Upper lobe of right lung (tissue), 1 donor: ENCODE measurements around the gene C13orf42. TPM values are rescaled to one million over a fixed set of nuclear protein-coding genes. Genes with fewer than 3 reads are reported as not detected.

ENCODE experiments used
- ATAC-seq: fragments of 200-7000 bp; cut with Tn5 transposase; one replicate; pipeline ENCODE4 v1.9.1; 2020; ENCODE audit warnings: mild to moderate bottlenecking, moderate library complexity
- DNase-seq: peaks from one replicate; pipeline ENCODE4 v3.0.0-alpha.2; 2020
- H3K27ac ChIP-seq: fragments of 200-600 bp; one replicate; pipeline ENCODE4 v1.8.0; 2022
- H3K27me3 ChIP-seq: fragments of 200-600 bp; one replicate; pipeline ENCODE4 v1.8.0; 2022; ENCODE audit warnings: mild to moderate bottlenecking
- H3K36me3 ChIP-seq: fragments of 200-600 bp; one replicate; pipeline ENCODE4 v1.8.0; 2022
- H3K4me1 ChIP-seq: fragments of 200-600 bp; one replicate; pipeline ENCODE4 v1.8.0; 2022
- H3K4me3 ChIP-seq: fragments of 200-600 bp; one replicate; pipeline ENCODE4 v1.8.0; 2022; ENCODE audit warnings: mild to moderate bottlenecking
- H3K9me3 ChIP-seq: fragments of 200-600 bp; one replicate; pipeline ENCODE4 v1.8.0; 2022
- CTCF ChIP-seq: fragments of 200-600 bp; IDR thresholded peaks from one replicate; pipeline ENCODE4 v1.8.0; 2022; ENCODE audit warnings: antibody characterized with exemption
- intact Hi-C: fragments of 100-400 bp; cut with DNase I; formaldehyde crosslinking; loops from one replicate; pipeline ENCODE4 v1.11.0; 2022
- total RNA-seq: library from RNA; stranded (reverse); fragmentation: NEBNext Ultra II Directional; extraction: Animal tissue kit (Norgen Biotek cat#: 25700); gene quantifications from one replicate; pipeline ENCODE4 v1.2.1, GENCODE V29; 2021
- donor health status: DM: no; HTN: yes; CAD: no; lungs with severe emphysema.

Gene C13orf42
- total RNA-seq, 1 donor from 2014 or later: not detected

DNA sequence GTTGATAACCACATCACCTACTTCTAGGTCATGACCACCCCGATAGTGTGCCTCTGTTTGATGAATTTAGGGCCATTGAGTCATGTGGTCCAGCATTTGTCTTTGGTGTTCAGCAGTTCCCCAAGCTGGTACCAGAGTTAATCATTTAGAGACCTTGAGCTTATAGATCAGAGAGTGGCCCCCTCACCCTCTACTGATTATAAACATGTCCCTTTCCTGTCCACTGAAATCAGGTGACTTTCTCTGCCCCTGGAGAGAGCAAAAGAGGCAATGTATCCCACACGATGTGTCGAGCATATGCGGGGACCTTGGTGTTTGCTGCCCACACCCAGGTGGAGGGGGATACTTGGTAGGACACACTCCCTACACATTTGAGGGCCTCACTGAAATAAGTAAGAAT, 46.3 kb downstream of the C13orf42 start:
- Histone ChIP-seq H3K27ac (no peak overlapping the region), H3K36me3 (no peaks in the 10 kb centered on the region), H3K4me1 (peaks cover 3% of the 10 kb centered on the region), H3K4me3 (no peak overlapping the region), H3K27me3 (no peaks in the 10 kb centered on the region), H3K9me3 (no peaks in the 10 kb centered on the region)
- intact Hi-C loops: no loop called here
- no peak for TF ChIP-seq CTCF
- ATAC-seq (no peak), DNase-seq (no peak)

- H3K4me1 ChIP-seq: peaks cover 3% of the 10 kb centered on the region
- no peak overlapping the region for H3K27ac ChIP-seq
- no peaks in the 10 kb centered on the region for H3K27me3 ChIP-seq
- no peak overlapping the region for H3K4me3 ChIP-seq
- DNase-seq: no peak
- ATAC-seq: no peak
- intact Hi-C loops: no loop called here
- H3K9me3 ChIP-seq: no peaks in the 10 kb centered on the region
- no peak for TF ChIP-seq CTCF
- no peaks in the 10 kb centered on the region for H3K36me3 ChIP-seq
Observed at GRCh38 chr13:51063909-51064308, 47.2 kb downstream of the C13orf42 start.

- no peak for TF ChIP-seq CTCF
- no peak for DNase-seq
- Histone ChIP-seq H3K36me3 (no peaks in the 10 kb centered on the region), H3K27ac (no peak overlapping the region), H3K4me1 (no peaks in the 10 kb centered on the region), H3K9me3 (no peaks in the 10 kb centered on the region), H3K27me3 (no peaks in the 10 kb centered on the region), H3K4me3 (no peak overlapping the region)
- intact Hi-C loops: no loop called here
- no peak for ATAC-seq
Observed at GRCh38 chr13:51058461-51059167, 52.5 kb downstream of the C13orf42 start.

DNA sequence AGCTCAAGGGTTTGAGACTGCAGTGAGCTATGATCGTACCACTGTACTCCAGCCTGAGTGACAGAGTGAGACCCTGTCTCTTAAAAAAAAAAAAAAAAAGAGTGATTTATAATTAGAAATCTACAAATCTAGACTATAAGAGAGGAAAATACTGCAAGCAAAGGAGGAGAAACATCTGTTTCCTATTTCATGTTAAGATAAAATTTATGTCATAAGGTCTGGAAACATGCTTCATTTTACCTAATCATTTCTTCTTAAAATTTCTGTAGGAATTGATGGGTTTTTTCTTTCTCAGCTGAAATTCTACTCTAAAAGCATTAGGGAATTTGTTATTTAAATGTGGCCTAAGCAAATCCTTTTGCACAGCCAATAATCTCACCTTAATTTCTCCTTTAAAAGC, 53.2 kb downstream of the C13orf42 start:
- Histone ChIP-seq H3K36me3 (no peaks in the 10 kb centered on the region), H3K27me3 (no peaks in the 10 kb centered on the region), H3K9me3 (no peaks in the 10 kb centered on the region), H3K27ac (no peak overlapping the region), H3K4me3 (no peak overlapping the region), H3K4me1 (no peaks in the 10 kb centered on the region)
- DNase-seq (no peak), ATAC-seq (no peak)
- intact Hi-C loops: no loop called here
- TF ChIP-seq CTCF: no peak

DNA sequence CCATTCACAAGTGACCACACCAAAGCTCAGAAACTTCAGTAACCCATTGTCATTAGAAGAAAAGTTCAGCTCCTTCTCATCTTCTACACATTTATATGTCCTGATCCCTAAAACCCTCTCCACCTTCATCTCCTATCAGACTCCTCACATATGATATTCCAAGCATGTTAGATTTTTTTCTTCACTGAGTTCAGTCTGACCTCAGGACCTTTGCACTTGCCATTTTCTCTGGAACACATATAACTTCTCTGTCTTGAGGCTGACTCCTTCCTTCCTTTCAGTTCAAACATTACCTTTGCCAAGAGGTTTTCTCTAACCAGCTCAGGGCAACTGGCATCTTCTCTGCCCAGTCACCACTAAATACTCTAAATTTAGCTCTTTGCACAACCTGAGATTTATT, 54.1 kb downstream of the C13orf42 start:
- H3K4me3 ChIP-seq: no peak overlapping the region
- no peak overlapping the region for H3K27ac ChIP-seq
- no peak for TF ChIP-seq CTCF
- no peaks in the 10 kb centered on the region for H3K9me3 ChIP-seq
- DNase-seq: no peak
- H3K27me3 ChIP-seq: no peaks in the 10 kb centered on the region
- H3K4me1 ChIP-seq: no peaks in the 10 kb centered on the region
- intact Hi-C loops: no loop called here
- no peak for ATAC-seq
- H3K36me3 ChIP-seq: no peaks in the 10 kb centered on the region

DNA sequence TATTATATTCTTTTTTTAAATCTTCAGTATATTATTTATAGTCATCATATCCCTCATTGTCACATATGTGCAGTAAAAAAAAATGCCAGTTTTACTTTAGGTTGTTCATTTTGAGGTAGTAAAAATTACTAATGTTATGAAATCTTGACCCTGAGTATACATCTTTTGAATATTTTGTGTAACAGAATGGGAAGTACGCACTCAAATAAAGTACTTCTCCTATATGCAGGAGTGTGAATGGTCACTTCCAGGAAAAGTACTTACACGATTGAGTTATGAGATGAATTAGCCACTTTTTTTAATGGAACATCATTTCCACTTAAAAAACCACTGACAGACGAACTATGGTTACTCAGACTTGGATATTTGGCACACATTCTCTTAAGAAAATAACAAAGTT, 58.5 kb downstream of the C13orf42 start:
- ATAC-seq: no peak
- Histone ChIP-seq H3K27ac (no peak overlapping the region), H3K9me3 (no peaks in the 10 kb centered on the region), H3K4me1 (no peaks in the 10 kb centered on the region), H3K27me3 (no peaks in the 10 kb centered on the region), H3K4me3 (no peak overlapping the region), H3K36me3 (no peaks in the 10 kb centered on the region)
- TF ChIP-seq CTCF: no peak
- no peak for DNase-seq
- intact Hi-C loops: no loop called here
